HG02885 (cell line): ENCODE measurements around the gene MINK1.
"Not testable (repeated sequence)": the region's sequence is repeated elsewhere in the genome, so short reads cannot be mapped to it uniquely, and the experiment has no call there.

Experiments
- ATAC-seq: cut with Tn5 transposase; IDR thresholded peaks from one replicate; pipeline ENCODE4 v1.9.1; 2021; ENCODE audit warnings: mild to moderate bottlenecking; ENCODE audit not compliant: unreplicated experiment, poor library complexity

The MINK1 gene

DNA sequence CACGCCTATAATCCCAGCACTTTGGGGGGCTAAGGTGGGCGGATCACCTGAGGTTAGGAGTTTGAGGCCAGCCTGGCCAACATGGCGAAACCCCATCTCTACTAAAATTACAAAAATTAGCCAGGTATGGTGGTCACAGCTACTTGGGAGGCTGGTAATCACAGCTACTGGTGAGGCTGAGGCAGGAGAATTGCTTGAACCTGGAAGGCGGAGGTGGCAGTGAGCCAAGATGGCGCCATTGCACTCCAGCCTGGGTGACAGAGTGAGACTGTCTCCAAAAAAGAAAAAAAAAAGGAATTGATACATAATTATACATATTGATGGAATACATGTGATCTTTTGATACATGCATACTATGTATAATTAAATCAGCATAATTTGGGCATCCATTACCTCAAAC lies 34.4 kb downstream of the MINK1 start:
- ATAC-seq: not testable (repeated sequence)

DNA sequence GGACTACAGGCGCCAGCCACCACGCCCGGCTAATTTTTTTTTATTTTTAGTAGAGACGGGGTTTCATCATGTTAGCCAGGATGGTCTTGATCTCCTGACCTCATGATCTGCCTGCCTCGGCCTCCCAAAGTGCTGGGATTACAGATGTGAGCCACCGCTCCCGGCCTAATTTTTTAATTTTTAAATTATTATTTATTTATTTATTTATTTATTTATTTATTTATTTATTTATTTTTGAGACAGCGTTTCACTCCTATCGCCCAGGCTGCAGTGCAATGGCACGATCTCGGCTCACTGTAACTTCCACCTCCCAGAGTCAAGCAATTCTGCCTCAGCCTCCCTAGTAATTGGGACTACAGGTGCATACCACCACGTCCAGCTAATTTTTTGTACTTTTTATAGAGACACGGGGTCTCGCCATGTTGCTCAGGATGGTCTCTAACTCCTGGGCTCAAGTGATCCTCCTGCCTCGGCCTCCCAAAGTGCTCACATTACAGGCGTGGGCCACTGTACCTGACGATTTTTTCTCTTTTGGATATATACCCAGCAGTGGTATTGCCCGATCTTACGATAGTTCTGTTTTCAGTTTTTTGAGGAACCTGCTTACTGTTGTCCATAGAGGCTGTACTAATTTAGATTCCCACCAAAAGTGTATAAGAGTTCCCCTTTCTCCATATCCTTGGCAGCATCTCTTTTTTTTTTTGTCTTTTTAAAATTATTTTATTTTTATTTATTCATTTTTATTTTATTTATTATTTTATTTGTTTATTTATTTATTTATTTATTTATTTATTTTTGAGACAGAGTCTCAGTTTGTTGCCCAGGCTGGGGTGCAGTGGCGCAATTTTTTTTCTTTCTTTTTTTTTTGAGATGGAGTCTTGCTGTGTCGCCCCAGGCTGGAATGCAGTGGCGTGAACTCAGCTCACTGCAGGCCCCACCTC lies 36.2 kb downstream of the MINK1 start:
- not testable (repeated sequence) for ATAC-seq

DNA sequence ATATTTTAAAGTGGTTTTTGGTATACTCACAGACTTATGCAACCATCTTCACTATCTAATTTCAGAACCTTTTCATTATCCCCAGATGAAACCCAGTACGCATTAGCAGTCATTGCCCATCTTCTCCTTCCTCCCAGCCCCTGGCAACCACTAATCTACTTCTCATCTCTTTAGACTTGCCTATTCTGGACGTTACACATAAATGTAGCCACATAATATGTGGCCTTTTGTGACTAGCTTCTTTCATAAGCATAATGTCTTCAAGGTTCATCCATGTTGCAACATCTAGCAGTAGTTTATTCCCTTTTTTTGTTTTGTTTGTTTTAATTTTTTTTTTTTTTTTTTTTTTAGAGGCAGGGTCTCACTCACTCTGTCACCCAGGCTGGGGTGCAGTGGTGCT lies 37.7 kb downstream of the MINK1 start:
- no peak for ATAC-seq

DNA sequence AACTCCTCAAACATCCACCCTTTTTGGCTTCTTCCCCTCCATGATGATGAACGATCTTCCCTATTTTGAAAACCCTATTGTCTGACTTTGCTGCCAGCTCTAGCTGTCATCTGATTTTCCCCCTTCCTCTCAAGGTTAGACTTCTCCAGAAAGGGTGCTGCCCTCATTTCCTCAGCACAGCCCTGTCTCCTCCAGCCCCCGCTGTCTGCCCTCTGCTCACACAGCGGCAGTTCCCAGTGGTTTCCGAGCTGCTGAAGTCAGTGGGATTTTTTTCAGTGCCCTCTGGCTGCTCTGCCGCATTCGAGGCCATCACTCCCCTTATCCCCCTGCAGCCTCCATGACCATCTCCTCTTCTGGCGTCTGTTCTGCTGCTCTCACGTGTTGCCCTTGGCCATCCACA lies 39.6 kb downstream of the MINK1 start:
- no peak for ATAC-seq

DNA sequence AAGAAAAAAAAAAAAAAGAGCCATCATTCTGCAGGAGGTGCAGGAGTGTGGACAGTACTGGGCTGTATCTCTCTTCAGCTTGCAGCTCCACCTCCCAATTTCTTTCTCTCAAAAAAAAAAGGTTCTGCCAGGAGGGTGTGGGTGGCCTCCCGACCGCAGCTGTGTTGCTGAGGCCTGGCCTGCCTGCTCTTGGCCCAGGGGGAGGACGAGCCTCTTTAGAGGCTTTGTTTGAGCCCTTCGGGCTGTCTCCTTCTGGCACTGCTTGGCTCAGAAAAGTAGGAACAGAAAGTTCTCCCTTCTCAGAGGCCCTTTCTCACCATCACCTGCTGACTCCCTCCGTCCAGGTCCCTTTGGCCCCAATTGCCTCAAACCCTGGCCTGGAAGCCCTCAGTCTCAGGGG lies 43.9 kb downstream of the MINK1 start:
- ATAC-seq: no peak

DNA sequence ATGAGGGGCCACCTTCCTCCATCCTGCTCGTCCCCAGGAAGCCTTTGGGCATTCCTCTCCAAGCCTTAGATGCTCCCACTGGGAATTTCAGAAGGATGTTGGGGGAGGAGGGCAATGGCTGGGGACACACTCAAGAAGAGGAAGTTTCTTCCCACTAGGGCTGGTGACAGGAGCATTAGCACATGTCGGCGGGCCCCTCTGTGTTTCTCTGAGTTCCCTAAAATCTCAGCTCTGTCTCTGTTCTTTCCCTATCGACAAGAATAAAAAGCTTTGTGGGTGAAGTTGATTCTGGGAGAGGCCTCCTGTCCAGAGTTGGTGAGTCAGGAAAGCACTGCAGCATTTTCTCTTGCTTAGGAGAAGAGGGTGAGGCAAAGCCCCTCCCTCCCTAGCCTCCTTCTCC lies 46.5 kb downstream of the MINK1 start:
- ATAC-seq: no peak

DNA sequence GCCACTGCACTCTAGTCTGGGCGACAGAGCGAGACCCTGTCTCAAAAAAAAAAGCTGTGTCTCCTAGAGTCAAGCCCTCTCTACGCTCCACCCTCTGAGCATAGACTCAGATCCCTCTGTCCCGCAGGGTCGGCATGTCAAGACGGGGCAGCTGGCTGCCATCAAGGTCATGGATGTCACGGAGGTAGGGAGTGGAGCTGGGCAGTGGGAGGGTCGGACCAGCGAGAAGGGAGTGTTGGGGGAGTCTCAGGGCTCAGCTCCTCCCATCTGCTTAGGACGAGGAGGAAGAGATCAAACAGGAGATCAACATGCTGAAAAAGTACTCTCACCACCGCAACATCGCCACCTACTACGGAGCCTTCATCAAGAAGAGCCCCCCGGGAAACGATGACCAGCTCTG lies 47.7 kb downstream of the MINK1 start:
- no peak for ATAC-seq

DNA sequence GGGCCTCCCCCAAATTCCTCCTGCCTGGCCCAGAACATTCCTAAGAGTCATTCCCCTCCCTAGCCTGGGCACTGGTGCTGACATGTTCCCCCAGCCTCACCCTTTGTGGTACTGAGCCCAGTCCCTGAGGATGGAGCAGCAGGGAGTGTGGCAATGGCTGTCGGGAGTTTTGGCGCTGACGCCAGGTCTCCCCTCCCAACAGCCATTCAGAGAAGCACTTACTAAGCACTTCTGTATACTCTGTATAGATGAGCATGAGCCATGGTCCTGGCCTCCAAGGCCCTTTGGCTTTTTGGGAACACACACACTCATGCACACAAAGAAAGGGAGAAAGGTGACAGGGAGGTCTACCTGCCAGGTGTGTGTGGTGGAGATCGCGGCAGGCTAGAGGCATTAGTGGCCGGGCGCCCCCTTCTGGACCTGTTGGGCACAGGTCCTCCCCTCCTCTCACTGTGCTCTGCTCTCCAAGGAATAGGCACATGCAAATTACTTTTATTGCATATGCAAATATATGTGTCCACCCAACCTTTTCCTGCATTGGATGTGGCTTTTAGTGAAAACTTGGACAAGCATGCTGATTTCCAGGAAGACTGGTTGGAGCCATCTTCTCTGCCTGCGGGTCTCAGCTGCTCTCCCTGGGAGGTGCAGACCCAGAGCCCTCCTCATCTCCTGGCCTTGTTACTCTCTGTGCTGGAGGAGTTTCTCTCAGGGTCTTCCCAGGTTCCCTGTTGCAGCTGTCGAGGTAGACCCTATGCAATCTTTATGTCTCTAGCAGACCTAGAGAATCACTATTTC lies 48.8 kb downstream of the MINK1 start:
- no peak for ATAC-seq

DNA sequence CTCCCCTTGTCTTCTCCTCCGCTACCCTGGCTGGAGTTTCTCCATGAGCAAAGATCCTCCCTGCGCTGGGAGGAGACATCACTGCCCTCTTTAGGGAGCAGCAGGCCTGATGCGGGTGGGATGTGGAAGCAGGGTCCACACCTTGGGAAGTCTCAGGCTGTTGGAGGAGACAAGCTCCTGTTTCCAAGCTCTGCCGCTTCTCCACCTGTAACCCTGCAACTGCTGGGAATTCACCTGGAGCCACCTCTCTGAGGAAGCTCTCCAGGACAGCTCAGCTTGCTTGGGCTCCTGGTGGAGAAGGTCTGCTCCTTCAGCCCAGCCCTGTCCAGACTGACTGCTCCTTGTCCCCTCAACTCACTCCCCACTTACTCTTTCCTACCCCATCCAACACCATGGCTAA lies 51.3 kb downstream of the MINK1 start:
- no peak for ATAC-seq

DNA sequence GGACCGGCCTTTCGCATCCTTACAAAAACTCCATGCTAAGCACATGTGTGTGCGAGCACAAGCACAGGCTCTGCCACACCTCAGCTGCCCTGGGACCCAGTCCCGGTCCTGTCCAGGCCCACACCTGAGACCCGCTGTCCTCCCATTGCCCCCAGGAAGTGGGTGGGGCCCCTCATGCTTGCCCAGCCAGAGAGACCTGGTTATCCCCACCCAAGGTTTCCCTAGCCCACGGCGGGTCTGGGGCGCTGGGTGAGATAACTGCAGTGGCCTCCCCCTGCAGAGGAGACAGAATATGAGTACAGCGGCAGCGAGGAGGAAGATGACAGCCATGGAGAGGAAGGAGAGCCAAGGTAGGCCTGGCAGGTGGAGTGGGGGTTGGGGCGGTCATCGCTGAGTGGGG lies 53.7 kb downstream of the MINK1 start:
- no peak for ATAC-seq

DNA sequence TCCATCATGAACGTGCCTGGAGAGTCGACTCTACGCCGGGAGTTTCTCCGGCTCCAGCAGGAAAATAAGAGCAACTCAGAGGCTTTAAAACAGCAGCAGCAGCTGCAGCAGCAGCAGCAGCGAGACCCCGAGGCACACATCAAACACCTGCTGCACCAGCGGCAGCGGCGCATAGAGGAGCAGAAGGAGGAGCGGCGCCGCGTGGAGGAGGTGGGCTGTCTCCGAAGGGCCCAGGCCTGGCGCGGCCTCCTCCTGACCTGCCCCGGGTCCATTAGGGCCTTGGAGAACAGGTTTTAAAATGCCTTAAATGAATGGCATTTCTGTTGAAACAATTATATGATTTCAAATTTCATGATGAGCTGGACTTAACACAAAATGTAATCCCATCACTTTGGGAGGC lies 54.4 kb downstream of the MINK1 start:
- no peak for ATAC-seq

DNA sequence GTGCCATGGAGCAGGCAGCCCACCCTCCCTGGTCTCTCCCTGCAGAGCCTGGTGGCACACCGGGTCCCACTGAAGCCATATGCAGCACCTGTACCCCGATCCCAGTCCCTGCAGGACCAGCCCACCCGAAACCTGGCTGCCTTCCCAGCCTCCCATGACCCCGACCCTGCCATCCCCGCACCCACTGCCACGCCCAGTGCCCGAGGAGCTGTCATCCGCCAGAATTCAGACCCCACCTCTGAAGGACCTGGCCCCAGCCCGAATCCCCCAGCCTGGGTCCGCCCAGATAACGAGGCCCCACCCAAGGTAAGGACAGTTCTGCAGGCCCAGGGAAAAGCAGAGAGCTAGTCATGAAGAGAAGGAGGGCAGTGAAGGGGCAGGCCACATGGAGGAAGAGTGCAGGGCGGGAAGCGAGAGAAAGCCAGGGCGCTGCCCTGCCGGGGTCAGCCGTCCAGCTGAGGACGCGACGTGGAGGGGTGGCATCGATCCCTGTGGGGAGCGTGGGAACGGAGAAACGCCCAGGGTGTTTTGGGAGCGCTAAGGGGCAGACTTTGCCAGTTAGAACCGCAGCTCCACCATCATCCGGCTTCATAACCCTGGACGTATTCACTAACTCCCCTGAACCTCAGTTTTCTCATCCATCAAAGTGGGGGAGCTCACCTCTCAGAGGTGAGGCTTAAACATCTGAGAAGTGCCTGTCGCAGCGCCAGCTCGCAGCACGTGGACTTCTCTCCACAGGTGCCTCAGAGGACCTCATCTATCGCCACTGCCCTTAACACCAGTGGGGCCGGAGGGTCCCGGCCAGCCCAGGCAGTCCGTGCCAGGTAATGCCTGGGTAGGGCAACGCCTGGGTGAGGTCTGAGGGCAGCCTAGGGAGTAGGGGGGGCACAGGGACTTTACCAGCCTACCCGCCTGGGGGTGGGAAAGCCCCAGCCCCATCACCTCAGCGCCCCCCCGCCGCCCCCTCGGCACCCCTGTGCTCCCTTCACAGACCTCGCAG lies 58.6 kb downstream of the MINK1 start:
- no peak for ATAC-seq

DNA sequence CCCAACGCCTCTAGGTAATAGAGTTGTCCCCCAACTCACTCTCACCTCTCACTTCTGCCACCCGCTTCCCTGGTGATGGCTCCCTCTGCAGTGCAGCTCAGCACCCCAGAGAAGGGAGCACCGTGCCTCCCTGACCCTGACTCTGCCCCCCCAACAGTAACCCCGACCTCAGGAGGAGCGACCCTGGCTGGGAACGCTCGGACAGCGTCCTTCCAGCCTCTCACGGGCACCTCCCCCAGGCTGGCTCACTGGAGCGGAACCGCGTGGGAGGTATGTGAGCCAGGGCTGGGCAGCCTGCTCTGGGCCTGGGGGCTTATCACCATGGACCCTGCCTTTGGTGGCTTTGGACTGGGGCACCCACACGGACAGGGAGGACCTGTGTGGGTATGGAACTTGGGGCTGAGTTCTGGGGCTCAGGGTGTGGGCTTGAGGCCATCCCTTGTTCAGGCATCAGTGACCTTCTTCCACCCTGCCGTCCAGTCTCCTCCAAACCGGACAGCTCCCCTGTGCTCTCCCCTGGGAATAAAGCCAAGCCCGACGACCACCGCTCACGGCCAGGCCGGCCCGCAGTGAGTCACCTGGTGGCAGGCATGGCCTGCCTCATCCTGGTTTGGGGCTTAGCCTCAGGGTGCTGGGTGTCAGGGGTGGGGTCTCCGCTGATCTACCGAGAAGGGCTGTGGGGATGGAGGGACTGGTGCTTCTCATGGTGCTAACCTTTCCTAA lies 59.5 kb downstream of the MINK1 start:
- ATAC-seq: no peak

DNA sequence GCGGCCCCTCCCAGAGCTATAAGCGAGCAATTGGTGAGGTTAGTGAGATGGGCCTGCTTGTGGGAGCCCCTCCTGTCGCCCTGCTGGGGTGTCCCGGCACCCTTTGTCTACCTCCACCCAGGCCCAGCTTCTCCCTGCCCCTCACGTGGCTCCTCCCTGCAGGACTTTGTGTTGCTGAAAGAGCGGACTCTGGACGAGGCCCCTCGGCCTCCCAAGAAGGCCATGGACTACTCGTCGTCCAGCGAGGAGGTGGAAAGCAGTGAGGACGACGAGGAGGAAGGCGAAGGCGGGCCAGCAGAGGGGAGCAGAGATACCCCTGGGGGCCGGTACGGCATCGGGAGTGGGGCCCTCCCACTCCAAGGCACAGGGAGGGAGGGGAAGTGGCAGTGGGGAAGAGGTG lies 60.1 kb downstream of the MINK1 start:
- ATAC-seq: no peak

DNA sequence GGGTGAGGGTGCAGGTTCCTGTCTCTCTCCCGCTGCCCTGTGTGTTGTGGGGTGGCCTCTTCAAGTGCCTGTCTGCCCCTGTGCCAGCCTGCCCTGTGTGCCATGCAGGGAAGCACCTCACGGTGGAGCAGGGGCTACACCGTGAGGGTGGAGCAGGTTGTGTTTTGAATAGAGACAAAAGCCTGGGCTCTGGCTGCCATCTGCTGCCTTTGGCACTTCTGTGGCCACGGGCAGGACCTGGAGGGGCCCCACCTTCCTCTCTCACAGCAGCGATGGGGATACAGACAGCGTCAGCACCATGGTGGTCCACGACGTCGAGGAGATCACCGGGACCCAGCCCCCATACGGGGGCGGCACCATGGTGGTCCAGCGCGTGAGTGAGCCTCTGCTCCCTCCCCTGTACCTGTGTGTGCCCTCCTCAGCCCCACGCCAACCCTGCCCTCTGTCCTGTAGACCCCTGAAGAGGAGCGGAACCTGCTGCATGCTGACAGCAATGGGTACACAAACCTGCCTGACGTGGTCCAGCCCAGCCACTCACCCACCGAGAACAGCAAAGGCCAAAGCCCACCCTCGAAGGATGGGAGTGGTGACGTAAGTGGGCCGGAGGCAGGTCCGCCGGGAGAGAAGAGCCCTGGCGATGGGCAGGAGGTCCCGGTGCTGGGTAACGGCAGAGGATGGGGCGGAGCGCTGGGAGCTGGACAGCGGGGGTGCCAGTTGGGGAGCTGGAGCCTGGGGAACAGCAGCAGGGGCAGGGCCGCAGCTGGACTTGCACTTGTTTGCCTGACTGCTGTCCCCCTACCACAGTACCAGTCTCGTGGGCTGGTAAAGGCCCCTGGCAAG lies 60.8 kb downstream of the MINK1 start:
- no peak for ATAC-seq

DNA sequence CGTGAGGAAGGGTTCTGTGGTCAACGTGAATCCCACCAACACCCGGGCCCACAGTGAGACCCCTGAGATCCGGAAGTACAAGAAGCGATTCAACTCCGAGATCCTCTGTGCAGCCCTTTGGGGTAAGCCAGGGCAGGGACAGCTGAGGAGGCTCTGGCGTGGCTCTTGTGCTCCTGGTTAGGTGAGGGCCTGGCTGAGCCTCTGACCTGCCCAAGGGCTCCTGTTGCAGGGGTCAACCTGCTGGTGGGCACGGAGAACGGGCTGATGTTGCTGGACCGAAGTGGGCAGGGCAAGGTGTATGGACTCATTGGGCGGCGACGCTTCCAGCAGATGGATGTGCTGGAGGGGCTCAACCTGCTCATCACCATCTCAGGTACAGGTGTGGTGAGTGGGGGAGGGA lies 62.0 kb downstream of the MINK1 start:
- ATAC-seq: no peak

DNA sequence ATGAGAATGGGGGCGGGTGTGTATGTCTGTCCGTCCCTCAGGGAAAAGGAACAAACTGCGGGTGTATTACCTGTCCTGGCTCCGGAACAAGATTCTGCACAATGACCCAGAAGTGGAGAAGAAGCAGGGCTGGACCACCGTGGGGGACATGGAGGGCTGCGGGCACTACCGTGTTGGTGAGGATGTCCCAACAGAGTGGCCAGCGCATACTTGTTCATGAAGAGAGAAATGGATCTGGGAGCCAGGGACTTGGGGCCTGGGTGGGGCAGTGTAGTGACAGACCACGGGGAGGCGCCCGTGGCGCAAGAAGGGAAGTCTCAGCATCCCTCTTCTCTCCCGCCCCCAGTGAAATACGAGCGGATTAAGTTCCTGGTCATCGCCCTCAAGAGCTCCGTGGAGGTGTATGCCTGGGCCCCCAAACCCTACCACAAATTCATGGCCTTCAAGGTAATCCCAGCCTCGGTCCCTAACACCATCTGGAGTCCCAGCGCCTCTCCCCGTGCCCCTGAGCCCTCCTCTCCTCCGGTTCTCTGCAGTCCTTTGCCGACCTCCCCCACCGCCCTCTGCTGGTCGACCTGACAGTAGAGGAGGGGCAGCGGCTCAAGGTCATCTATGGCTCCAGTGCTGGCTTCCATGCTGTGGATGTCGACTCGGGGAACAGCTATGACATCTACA lies 62.7 kb downstream of the MINK1 start:
- ATAC-seq: no peak
